Tibial nerve (tissue), 4 donors: ENCODE results near the gene CAMSAP1.

Experiments used
- CTCF ChIP-seq, 5 experiments: fragments of 200-600 bp in 3 of 5; fragments of 450-650 bp in 2 of 5; sonication (generic) in 3 of 5; IDR thresholded peaks; one replicate each; pipeline ENCODE4 v1.5.1; 2016 to 2019; ENCODE audit warnings: antibody characterized with exemption in 5 of 5, mild to moderate bottlenecking in 3 of 5, moderate library complexity in 2 of 5
- EP300 ChIP-seq, 2 donors: sonication (generic); formaldehyde crosslinking; IDR thresholded peaks; one replicate each; pipeline ENCODE4 v1.6.1; 2017; ENCODE audit warnings: antibody characterized with exemption in 2 of 2, mild to moderate bottlenecking in 1 of 2
- POLR2A ChIP-seq, 2 donors: fragments of 450-650 bp; IDR thresholded peaks; one replicate each; pipeline ENCODE4 v1.6.1; 2017; ENCODE audit warnings: antibody characterized with exemption in 2 of 2, mild to moderate bottlenecking in 2 of 2, moderate library complexity in 2 of 2

- TF ChIP-seq CTCF (IDR thresholded peaks at IDR 0.05) (no peak), POLR2A (IDR thresholded peaks at IDR 0.05) (no peak), EP300 (IDR thresholded peaks at IDR 0.05) (no peak)
Measured at GRCh38 chr9:135933114-135933513, 25.8 kb upstream of the CAMSAP1 start.
